Measurements from ENCODE around the gene NTN1. TPM values are rescaled to one million over a fixed set of nuclear protein-coding genes. Genes with fewer than 3 reads are reported as not detected.
"Not testable (repeated sequence)": the region's sequence is repeated elsewhere in the genome, so short reads cannot be mapped to it uniquely, and the experiment has no call there.

The NTN1 gene
- total RNA-seq, 1 experiment from 2014 or later: 14.5 TPM

- intact Hi-C loops (cut with micrococcal nuclease; ENCODE audit: unreplicated experiment) (no loop called here), in situ Hi-C loops (cut with HindIII; ENCODE audit: low pct_unique_long_range_greater_than_20kb, low sequenced_read_pairs) (no loop called here)
- Histone ChIP-seq H3K9me3 (ENCODE audit: control insufficient read depth, insufficient read depth, low read depth, low read length) (no peaks in the 10 kb centered on the region), H3K36me3 (ENCODE audit: control insufficient read depth, insufficient read depth, low read length) (no peaks in the 10 kb centered on the region), H3K4me3 (ENCODE audit: low read depth in 2 of 2, low read length in 2 of 2) (no peak overlapping the region), H3K4me1 (ENCODE audit: control insufficient read depth, insufficient read depth, low read length) (no peaks in the 10 kb centered on the region), H3K27me3 (ENCODE audit: control insufficient read depth, insufficient read depth, low read length) (no peaks in the 10 kb centered on the region), H3K27ac (ENCODE audit: low read length) (no peak overlapping the region)
- ATAC-seq (no peak), DNase-seq (ENCODE audit: low read depth, low spot score) (no peak)
- ChIA-PET POLR2A (no interaction called here), CTCF (no interaction called here)
- no peak for TF ChIP-seq SIN3A (IDR thresholded peaks at IDR 0.05; ENCODE audit: borderline replicate concordance, insufficient read depth, low read depth, low read length)
- TF ChIP-seq REST (IDR thresholded peaks at IDR 0.05; ENCODE audit: insufficient read depth in 1 of 2, low read depth in 2 of 2, low read length in 1 of 2): no peak
- TF ChIP-seq, protein P1, sequence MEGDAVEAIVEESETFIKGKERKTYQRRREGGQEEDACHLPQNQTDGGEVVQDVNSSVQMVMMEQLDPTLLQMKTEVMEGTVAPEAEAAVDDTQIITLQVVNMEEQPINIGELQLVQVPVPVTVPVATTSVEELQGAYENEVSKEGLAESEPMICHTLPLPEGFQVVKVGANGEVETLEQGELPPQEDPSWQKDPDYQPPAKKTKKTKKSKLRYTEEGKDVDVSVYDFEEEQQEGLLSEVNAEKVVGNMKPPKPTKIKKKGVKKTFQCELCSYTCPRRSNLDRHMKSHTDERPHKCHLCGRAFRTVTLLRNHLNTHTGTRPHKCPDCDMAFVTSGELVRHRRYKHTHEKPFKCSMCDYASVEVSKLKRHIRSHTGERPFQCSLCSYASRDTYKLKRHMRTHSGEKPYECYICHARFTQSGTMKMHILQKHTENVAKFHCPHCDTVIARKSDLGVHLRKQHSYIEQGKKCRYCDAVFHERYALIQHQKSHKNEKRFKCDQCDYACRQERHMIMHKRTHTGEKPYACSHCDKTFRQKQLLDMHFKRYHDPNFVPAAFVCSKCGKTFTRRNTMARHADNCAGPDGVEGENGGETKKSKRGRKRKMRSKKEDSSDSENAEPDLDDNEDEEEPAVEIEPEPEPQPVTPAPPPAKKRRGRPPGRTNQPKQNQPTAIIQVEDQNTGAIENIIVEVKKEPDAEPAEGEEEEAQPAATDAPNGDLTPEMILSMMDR (IDR thresholded peaks at IDR 0.05): no peak
- TF ChIP-seq POLR2AphosphoS5 (IDR thresholded peaks at IDR 0.05; ENCODE audit: low read depth, low read length): no peak
- TF ChIP-seq TCF7L2 (IDR thresholded peaks at IDR 0.05; ENCODE audit: low read depth, low read length): no peak
- no TSS peak for BruUV-seq (replicated peaks)
Observed at GRCh38 chr17:9104370-9105041, 83.2 kb downstream of the NTN1 start.

DNA sequence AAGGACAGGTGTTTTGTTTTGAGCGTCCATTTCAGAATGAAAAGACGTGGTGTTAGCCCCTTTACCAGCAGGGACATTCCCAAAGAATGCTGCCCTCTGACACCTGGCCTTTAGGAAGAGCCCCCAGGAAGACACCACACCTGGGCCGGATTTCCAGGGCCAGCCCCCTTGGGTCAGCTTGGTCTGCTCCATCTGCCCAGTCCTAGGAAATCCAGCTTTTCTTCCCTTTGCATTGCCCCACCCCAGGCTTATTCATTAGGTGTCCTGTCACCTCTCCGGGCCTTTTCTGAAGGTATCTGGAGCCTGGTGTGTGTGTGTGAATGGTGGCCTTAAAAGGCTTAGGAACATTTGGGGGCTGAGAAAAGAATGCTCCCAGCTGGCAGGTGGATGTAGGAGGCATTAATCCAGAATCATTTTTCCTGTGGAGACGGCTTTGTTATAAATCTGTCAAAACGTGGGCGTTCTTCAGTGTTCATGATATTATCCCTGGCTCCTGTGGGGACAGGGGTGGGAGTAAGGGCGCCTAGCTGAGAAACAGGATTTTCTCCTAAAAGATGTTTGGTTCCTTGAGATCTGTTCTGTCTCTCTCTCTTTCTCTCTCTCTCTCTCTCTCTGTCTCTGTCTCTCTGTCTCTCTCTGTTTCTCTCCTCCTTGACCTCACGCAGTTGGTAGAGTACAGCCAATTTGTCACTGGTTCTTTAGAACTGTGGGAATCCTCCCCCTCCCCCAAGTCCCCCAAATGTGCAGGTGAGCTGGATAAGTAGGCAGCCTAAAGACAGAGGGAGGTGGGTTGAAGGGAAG is 84.0 kb downstream of the NTN1 start:
- in situ Hi-C loops (cut with HindIII; ENCODE audit: low pct_unique_long_range_greater_than_20kb, low sequenced_read_pairs): no loop called here
- intact Hi-C loops (cut with micrococcal nuclease; ENCODE audit: unreplicated experiment): no loop called here
- no peaks in the 10 kb centered on the region for H3K36me3 ChIP-seq (ENCODE audit: control insufficient read depth, insufficient read depth, low read length)
- ChIA-PET CTCF (no interaction called here), POLR2A (no interaction called here)
- H3K4me3 ChIP-seq (ENCODE audit: low read depth in 2 of 2, low read length in 2 of 2): no peak overlapping the region
- no peak for ATAC-seq
- no peaks in the 10 kb centered on the region for H3K9me3 ChIP-seq (ENCODE audit: control insufficient read depth, insufficient read depth, low read depth, low read length)
- TF ChIP-seq SIN3A (IDR thresholded peaks at IDR 0.05; ENCODE audit: borderline replicate concordance, insufficient read depth, low read depth, low read length) (no peak), POLR2AphosphoS5 (IDR thresholded peaks at IDR 0.05; ENCODE audit: low read depth, low read length) (no peak), TCF7L2 (IDR thresholded peaks at IDR 0.05; ENCODE audit: low read depth, low read length) (no peak), REST (IDR thresholded peaks at IDR 0.05; ENCODE audit: insufficient read depth in 1 of 2, low read depth in 2 of 2, low read length in 1 of 2) (no peak)
- TF ChIP-seq, protein P1 (IDR thresholded peaks at IDR 0.05): no peak
- H3K27ac ChIP-seq (ENCODE audit: low read length): no peak overlapping the region
- no peak for DNase-seq (ENCODE audit: low read depth, low spot score)
- H3K4me1 ChIP-seq (ENCODE audit: control insufficient read depth, insufficient read depth, low read length): no peaks in the 10 kb centered on the region
- H3K27me3 ChIP-seq (ENCODE audit: control insufficient read depth, insufficient read depth, low read length): no peaks in the 10 kb centered on the region
- no TSS peak for BruUV-seq (replicated peaks)

DNA sequence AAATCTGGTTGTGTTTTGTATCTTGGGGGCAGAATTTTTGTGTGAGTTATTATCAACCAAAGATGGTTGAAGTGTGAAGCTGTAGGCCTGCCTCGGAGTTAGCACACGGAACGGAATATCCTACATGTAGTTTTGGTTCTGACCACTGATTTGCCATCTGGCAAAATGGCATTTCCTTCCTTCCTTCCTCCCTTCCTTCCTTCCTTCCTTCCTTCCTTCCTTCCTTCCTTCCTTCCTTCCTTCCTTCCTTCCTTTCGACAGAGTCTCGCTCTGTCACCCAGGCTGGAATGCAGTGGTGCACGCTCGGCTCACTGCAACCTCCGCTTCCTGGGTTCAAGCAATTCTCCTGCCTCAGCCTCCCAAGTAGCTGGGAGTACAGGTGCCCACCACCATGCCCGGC is 85.0 kb downstream of the NTN1 start:
- H3K36me3 ChIP-seq (ENCODE audit: control insufficient read depth, insufficient read depth, low read length); in situ Hi-C loops (cut with HindIII; ENCODE audit: low pct_unique_long_range_greater_than_20kb, low sequenced_read_pairs); H3K27me3 ChIP-seq (ENCODE audit: control insufficient read depth, insufficient read depth, low read length); H3K27ac ChIP-seq (ENCODE audit: low read length); POLR2A ChIA-PET; intact Hi-C loops (cut with micrococcal nuclease; ENCODE audit: unreplicated experiment); ATAC-seq; BruUV-seq (replicated peaks); H3K4me3 ChIP-seq (ENCODE audit: low read depth in 2 of 2, low read length in 2 of 2); H3K9me3 ChIP-seq (ENCODE audit: control insufficient read depth, insufficient read depth, low read depth, low read length); DNase-seq (ENCODE audit: low read depth, low spot score); H3K4me1 ChIP-seq (ENCODE audit: control insufficient read depth, insufficient read depth, low read length); CTCF ChIA-PET: not testable (repeated sequence)
